Measurements from ENCODE around the gene RAP1GAP. TPM values are rescaled to one million over a fixed set of nuclear protein-coding genes. Genes with fewer than 3 reads are reported as not detected.
"Not testable (repeated sequence)": the region's sequence is repeated elsewhere in the genome, so short reads cannot be mapped to it uniquely, and the experiment has no call there.

RAP1GAP gene
- total RNA-seq, 1 donor from 2014 or later: 1.2 TPM

DNA sequence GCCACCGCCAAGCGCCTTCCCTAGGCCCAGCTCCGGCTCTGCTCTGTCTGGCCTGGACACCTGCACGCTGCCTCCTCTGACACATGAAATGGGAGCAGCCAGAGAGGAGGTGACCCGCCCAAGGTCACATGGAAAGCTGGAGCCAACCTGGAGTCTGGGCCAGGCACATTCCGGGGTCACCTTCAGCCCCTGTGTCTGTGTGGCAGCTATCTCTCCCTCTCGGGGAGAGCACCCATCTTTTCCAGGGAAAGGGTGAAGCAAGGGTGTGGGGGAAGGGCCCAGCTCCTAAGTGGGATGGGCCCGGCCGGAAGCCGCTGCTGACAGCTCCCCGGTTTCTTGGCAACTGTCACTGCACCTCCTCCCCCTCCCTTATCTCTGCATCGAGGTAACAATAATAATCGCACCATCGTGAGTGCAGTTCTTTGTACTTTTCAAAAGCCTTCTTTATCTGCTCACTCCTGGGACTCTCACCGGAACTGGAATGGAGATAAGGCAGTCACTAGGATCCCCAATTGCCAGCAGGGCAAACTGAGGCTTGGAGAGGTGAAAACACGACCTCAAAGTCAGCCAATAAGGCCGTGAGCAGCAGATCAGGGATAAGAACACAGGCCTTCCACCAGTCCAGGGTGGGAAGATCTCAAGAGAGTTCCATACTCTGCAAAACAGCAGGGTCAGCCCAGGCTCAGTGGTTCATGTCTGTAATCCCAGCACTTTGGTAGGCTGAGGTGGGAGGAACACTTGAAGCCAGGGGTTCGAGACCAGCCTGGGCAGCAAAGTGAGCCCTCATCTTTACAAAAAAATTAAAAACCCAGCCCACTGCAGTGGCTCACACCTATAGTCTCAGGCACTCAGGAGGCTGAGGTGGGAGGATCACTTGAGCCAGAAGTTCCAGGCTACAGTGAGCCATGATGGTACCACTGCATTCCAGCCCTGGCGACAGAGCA lies 36.9 kb downstream of the RAP1GAP start:
- Histone ChIP-seq H3K27ac (no peak overlapping the region), H3K9me3 (no peaks in the 10 kb centered on the region), H3K27me3 (no peaks in the 10 kb centered on the region)

DNA sequence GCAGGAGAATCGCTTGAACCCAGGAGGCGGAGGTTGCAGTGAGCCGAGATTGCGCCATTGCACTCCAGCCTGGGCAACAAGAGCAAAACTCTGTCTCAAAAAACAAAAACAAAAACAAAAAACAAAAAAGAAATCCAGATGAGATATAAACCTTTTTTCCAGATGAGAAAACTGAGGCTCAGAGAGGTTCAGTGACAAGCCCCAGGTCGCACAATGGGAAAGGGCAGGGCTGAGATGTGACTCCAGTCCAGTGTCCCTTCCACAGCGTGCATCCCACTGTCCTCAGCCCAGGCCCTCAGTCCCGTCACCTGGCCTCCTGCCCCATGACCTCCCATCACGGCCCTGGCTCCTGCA lies 37.6 kb downstream of the RAP1GAP start:
- intact Hi-C loops (cut with DNase I); H3K9me3 ChIP-seq; H3K27me3 ChIP-seq; H3K4me3 ChIP-seq; H3K36me3 ChIP-seq; H3K4me1 ChIP-seq; H3K27ac ChIP-seq; DNase-seq (ENCODE audit: extremely low spot score in 2 of 2): not testable (repeated sequence)

More for the DNA sequence above, 36.9 kb downstream of the RAP1GAP start:
- Histone ChIP-seq H3K4me3 (no peak overlapping the region), H3K36me3 (no peaks in the 10 kb centered on the region), H3K4me1 (no peaks in the 10 kb centered on the region)
- DNase-seq (ENCODE audit: extremely low spot score in 2 of 2): no peak
- TF ChIP-seq POLR2A (IDR thresholded peaks at IDR 0.05) (no peak), CTCF (IDR thresholded peaks at IDR 0.05) (no peak), POLR2AphosphoS5 (IDR thresholded peaks at IDR 0.05; ENCODE audit: insufficient read depth in 1 of 2, low read depth in 1 of 2) (no peak)
- intact Hi-C loops (cut with DNase I): no loop called here

DNA sequence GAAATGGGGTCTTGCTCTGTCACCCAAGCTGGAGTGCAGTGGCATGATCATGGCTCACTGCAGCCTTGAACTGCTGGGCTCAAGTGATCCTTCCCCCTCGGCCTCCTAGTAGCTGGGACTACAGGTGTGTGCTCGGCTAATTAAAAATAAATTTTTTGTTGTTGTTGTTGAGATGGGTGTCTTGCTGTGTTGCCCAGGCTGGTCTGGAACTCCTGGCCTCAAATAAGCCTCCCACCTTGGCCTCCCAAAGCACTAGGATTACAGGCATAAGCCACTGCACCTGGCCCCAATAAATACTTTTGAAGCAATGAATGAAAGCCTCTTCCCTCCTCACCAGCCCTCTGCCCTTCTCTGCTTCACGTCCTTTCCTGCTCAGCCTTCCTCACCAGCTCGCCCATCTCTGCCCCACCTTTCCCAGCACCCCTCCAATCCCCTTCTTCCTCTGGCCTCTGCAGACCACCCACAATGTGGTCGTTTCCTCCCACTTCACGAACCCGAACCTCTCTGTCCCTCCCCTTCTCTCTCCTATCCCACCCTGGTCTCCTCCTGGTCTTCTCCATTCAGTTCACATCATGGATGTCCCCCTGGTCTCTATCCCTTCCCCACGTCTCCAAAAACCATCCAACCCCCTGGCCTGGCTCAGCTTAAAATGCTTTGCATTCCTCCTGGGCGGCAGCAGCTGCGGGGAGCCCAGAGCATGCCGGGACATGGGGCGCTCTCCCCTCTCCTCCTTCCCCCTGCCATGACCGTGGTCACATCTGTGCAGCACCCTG lies 38.4 kb downstream of the RAP1GAP start:
- Histone ChIP-seq H3K27me3 (no peaks in the 10 kb centered on the region), H3K9me3 (no peaks in the 10 kb centered on the region), H3K4me3 (no peak overlapping the region), H3K36me3 (no peaks in the 10 kb centered on the region), H3K4me1 (no peaks in the 10 kb centered on the region), H3K27ac (no peak overlapping the region)
- TF ChIP-seq POLR2A (IDR thresholded peaks at IDR 0.05) (no peak), POLR2AphosphoS5 (IDR thresholded peaks at IDR 0.05; ENCODE audit: insufficient read depth in 1 of 2, low read depth in 1 of 2) (no peak), CTCF (IDR thresholded peaks at IDR 0.05) (no peak)
- DNase-seq (ENCODE audit: extremely low spot score in 2 of 2): no peak
- intact Hi-C loops (cut with DNase I): no loop called here

DNA sequence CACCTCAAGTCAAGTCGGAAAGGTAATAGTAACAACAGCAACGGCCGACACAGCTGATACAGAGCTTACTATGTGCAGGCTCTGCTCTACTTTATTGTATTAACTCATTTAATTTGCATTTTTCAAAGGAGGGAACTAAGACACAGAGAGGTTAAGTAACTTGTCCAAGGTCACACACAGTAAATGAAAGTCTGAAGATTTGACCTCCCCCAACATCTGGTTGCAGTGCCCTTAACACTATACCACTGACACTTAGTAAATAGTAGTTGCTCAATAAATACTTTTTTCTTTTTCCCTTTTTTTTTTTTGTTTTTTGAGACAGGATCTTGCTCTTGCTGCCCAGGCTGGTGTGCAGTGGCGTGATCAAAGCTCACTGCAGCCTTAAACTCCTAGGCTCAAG lies 39.2 kb downstream of the RAP1GAP start:
- TF ChIP-seq POLR2A (IDR thresholded peaks at IDR 0.05): no peak
- TF ChIP-seq POLR2AphosphoS5 (IDR thresholded peaks at IDR 0.05; ENCODE audit: insufficient read depth in 1 of 2, low read depth in 1 of 2): no peak
- TF ChIP-seq CTCF (IDR thresholded peaks at IDR 0.05): no peak
- Histone ChIP-seq H3K36me3 (no peaks in the 10 kb centered on the region), H3K9me3 (no peaks in the 10 kb centered on the region), H3K27me3 (no peaks in the 10 kb centered on the region), H3K4me3 (no peak overlapping the region), H3K27ac (no peak overlapping the region), H3K4me1 (no peaks in the 10 kb centered on the region)
- no peak for DNase-seq (ENCODE audit: extremely low spot score in 2 of 2)
- intact Hi-C loops (cut with DNase I): no loop called here

- Histone ChIP-seq H3K4me1 (no peaks in the 10 kb centered on the region), H3K36me3 (no peaks in the 10 kb centered on the region), H3K27me3 (no peaks in the 10 kb centered on the region), H3K9me3 (no peaks in the 10 kb centered on the region), H3K27ac (no peak overlapping the region), H3K4me3 (no peak overlapping the region)
- TF ChIP-seq CTCF (IDR thresholded peaks at IDR 0.05) (no peak), POLR2AphosphoS5 (IDR thresholded peaks at IDR 0.05; ENCODE audit: insufficient read depth in 1 of 2, low read depth in 1 of 2) (no peak), POLR2A (IDR thresholded peaks at IDR 0.05) (no peak)
- no peak for DNase-seq (ENCODE audit: extremely low spot score in 2 of 2)
- intact Hi-C loops (cut with DNase I): no loop called here
These were observed 40.3 kb downstream of the RAP1GAP start for GRCh38 chr1:21628798-21629393.

Measured in vagina (tissue), 2 donors.